SK-N-SH (cell line): ENCODE results near the gene RNGTT. TPM values are rescaled to one million over a fixed set of nuclear protein-coding genes. Genes with fewer than 3 reads are reported as not detected.

Experiments used
- CTCF ChIA-PET: fragments of 300-600, 350-600 bp; formaldehyde crosslinking; extraction: SDS; loops from one replicate; lab custom pipeline; 2021; lab: Yijun Ruan, JAX
- POLR2A ChIA-PET: fragments of 350-600 bp; sonication (Branson Sonifier 250); formaldehyde crosslinking; extraction: SDS; loops from one replicate; lab custom pipeline; 2020; ENCODE audit warnings: antibody characterized with exemption, inconsistent platforms; lab: Yijun Ruan, JAX
- DNase-seq: peaks from one replicate; pipeline ENCODE4 v3.0.0; 2012
- H2AFZ ChIP-seq: fragments of 200-600 bp; sonication (generic); 2 replicates; pipeline ENCODE4 v1.8.1; 2016; ENCODE audit warnings: antibody characterized with exemption, mild to moderate bottlenecking, low read depth
- H3F3A ChIP-seq: fragments of 200-600 bp; sonication (generic); replicated peaks from 2 replicates; pipeline ENCODE3; 2016; ENCODE audit warnings: antibody characterized with exemption, mild to moderate bottlenecking; ENCODE audit not compliant: insufficient read depth
- H3K27ac ChIP-seq, 2 experiments: fragments of 200-500 bp in 1 of 2; fragments of 200-600 bp in 1 of 2; sonication (Bioruptor generic) in 1 of 2; sonication (generic), shearing (Covaris generic) in 1 of 2; 2 replicates each; pipeline versions ENCODE4 v1.5.1 to v1.6.1; 2014 to 2016; ENCODE audit warnings: low read depth in 2 of 2, inconsistent platforms in 1 of 2, low read length in 1 of 2, mild to moderate bottlenecking in 1 of 2, mixed read lengths in 1 of 2
- H3K27me3 ChIP-seq: fragments of 200-600 bp; sonication (generic), shearing (Covaris generic); 2 replicates; pipeline ENCODE4 v1.6.1; 2016; ENCODE audit warnings: mixed run types; ENCODE audit not compliant: insufficient read depth
- H3K36me3 ChIP-seq, 2 experiments: fragments of 200-500 bp in 1 of 2; fragments of 200-600 bp in 1 of 2; sonication (Bioruptor generic) in 1 of 2; sonication (generic) in 1 of 2; replicated peaks in 1 of 2; 2 replicates each; pipeline versions ENCODE3 to v1.5.1; 2014 to 2016; ENCODE audit warnings: low read length in 1 of 2, mild to moderate bottlenecking in 1 of 2; ENCODE audit not compliant: insufficient read depth in 2 of 2, control insufficient read depth in 1 of 2
- H3K4me1 ChIP-seq, 2 experiments: fragments of 200-500 bp in 1 of 2; fragments of 200-600 bp in 1 of 2; sonication (Bioruptor generic) in 1 of 2; sonication (generic), shearing (Covaris generic) in 1 of 2; 2 replicates each; pipeline versions ENCODE4 v1.5.1 to v1.6.1; 2014 to 2016; ENCODE audit warnings: low read depth in 1 of 2, low read length in 1 of 2, mixed run types in 1 of 2; ENCODE audit not compliant: insufficient read depth in 2 of 2, control insufficient read depth in 1 of 2
- H3K4me2 ChIP-seq: fragments of 200-600 bp; sonication (generic), shearing (Covaris generic); 2 replicates; pipeline ENCODE4 v1.6.1; 2017; ENCODE audit warnings: mixed run types
- H3K4me3 ChIP-seq, 2 experiments: fragments of 200-500 bp in 1 of 2; fragments of 200-600 bp in 1 of 2; sonication (Bioruptor generic) in 1 of 2; sonication (generic), shearing (Covaris generic) in 1 of 2; 2 replicates each; pipeline versions ENCODE4 v1.5.1 to v1.8.1; 2014 to 2016; ENCODE audit warnings: low read depth in 2 of 2, inconsistent platforms in 1 of 2, low read length in 1 of 2, mild to moderate bottlenecking in 1 of 2, mixed read lengths in 1 of 2, moderate library complexity in 1 of 2
- H3K79me2 ChIP-seq: fragments of 200-600 bp; sonication (generic); 2 replicates; pipeline ENCODE4 v1.8.1; 2017; ENCODE audit warnings: mild to moderate bottlenecking; ENCODE audit not compliant: insufficient read depth
- H3K9ac ChIP-seq: fragments of 200-600 bp; sonication (generic); 2 replicates; pipeline ENCODE4 v1.6.1; 2017; ENCODE audit warnings: mixed run types
- H3K9me2 ChIP-seq: fragments of 200-600 bp; sonication (generic); 2 replicates; pipeline ENCODE4 v1.6.1; 2017; ENCODE audit warnings: mixed run types
- H3K9me3 ChIP-seq: fragments of 200-600 bp; sonication (generic); 2 replicates; pipeline ENCODE4 v1.6.1; 2017; ENCODE audit warnings: mixed run types, mild to moderate bottlenecking, moderate library complexity
- H4K20me1 ChIP-seq: fragments of 200-600 bp; sonication (generic); 2 replicates; pipeline ENCODE4 v1.6.1; 2017; ENCODE audit warnings: mild to moderate bottlenecking, mixed run types; ENCODE audit not compliant: insufficient read depth
- ELF1 ChIP-seq: IDR thresholded peaks from 2 replicates; pipeline ENCODE4 v1.4.0; 2012
- EZH2phosphoT487 ChIP-seq: fragments of 200-600 bp; sonication (generic); IDR thresholded peaks from 2 replicates; pipeline ENCODE4 v1.6.1; 2017; ENCODE audit warnings: low read depth, mixed run types, mild to moderate bottlenecking, antibody characterized with exemption, moderate library complexity, borderline replicate concordance
- JUND ChIP-seq: IDR thresholded peaks from 2 replicates; pipeline ENCODE4 v1.4.0; 2012
- MEF2A ChIP-seq: IDR thresholded peaks from 2 replicates; pipeline ENCODE4 v1.4.0; 2012; ENCODE audit warnings: low read depth, borderline replicate concordance
- NRF1 ChIP-seq: IDR thresholded peaks from 2 replicates; pipeline ENCODE4 v1.6.1; 2012; ENCODE audit warnings: low read depth, mild to moderate bottlenecking, low read length
- RCOR1 ChIP-seq: fragments of 150-350 bp; IDR thresholded peaks from 2 replicates; pipeline ENCODE4 v1.6.1; 2017; ENCODE audit warnings: antibody characterized with exemption, low read length
- RFX5 ChIP-seq: IDR thresholded peaks from 2 replicates; pipeline ENCODE4 v1.6.1; 2012; ENCODE audit warnings: mild to moderate bottlenecking, improper control_type of control experiment, low read length
- SMC3 ChIP-seq: IDR thresholded peaks from 2 replicates; pipeline ENCODE4 v1.6.1; 2012; ENCODE audit warnings: low read depth, low read length, improper control_type of control experiment
- USF2 ChIP-seq: fragments of 150-350 bp; IDR thresholded peaks from 2 replicates; pipeline ENCODE4 v1.6.1; 2017; ENCODE audit warnings: antibody characterized with exemption, low read length, low read depth, borderline replicate concordance
- WGBS: methylation state at CpG from one replicate; pipeline ENCODE4 v1.1.6; 2017; ENCODE audit warnings: low lambda C conversion rate; 5-methylcytosine and 5-hydroxymethylcytosine counted together
- polyA plus RNA-seq, 3 experiments: library from polyadenylated mRNA; depleted of rRNA; stranded (reverse); fragments of >200 nt; gene quantifications; 2 replicates each; pipeline ENCODE4 v1.2.3, GENCODE V29; 2012
- TF ChIP-seq, protein P1 (sequence below): IDR thresholded peaks from 2 replicates; pipeline ENCODE4 v1.6.1; 2012; ENCODE audit warnings: mild to moderate bottlenecking, low read depth, low read length, moderate library complexity
- TF ChIP-seq, protein P2 (sequence below): IDR thresholded peaks from 2 replicates; pipeline ENCODE4 v1.4.0; 2012; ENCODE audit warnings: low read depth, borderline replicate concordance

The RNGTT gene
- polyA plus RNA-seq, 1 of the 3 experiments (the other 2 are of a cell fraction): 3.3 TPM

DNA sequence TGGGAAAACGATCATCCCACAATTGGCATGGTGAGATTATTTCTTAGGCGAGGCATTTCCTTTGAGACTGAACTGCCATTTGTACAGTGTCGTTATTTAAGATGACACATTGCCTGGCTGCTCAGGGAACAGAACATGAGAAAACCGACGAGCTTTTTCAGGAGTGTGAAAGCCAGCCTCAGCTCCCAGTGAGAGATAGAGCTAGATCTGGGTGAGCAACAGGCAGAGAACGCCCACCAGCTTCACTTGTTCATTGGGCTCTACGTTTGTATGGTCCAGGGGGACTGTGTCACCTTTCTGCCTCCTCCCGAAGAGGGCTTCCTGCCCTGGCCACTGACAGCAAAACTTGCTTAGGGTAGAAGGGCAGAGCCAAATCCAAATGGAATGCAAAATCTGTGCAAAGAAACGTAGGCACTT is 378.1 kb downstream of the RNGTT start (continued):
- TF ChIP-seq, protein P1, sequence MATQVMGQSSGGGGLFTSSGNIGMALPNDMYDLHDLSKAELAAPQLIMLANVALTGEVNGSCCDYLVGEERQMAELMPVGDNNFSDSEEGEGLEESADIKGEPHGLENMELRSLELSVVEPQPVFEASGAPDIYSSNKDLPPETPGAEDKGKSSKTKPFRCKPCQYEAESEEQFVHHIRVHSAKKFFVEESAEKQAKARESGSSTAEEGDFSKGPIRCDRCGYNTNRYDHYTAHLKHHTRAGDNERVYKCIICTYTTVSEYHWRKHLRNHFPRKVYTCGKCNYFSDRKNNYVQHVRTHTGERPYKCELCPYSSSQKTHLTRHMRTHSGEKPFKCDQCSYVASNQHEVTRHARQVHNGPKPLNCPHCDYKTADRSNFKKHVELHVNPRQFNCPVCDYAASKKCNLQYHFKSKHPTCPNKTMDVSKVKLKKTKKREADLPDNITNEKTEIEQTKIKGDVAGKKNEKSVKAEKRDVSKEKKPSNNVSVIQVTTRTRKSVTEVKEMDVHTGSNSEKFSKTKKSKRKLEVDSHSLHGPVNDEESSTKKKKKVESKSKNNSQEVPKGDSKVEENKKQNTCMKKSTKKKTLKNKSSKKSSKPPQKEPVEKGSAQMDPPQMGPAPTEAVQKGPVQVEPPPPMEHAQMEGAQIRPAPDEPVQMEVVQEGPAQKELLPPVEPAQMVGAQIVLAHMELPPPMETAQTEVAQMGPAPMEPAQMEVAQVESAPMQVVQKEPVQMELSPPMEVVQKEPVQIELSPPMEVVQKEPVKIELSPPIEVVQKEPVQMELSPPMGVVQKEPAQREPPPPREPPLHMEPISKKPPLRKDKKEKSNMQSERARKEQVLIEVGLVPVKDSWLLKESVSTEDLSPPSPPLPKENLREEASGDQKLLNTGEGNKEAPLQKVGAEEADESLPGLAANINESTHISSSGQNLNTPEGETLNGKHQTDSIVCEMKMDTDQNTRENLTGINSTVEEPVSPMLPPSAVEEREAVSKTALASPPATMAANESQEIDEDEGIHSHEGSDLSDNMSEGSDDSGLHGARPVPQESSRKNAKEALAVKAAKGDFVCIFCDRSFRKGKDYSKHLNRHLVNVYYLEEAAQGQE: no peak
- TF ChIP-seq EZH2phosphoT487 (no peak), ELF1 (no peak), USF2 (no peak), NRF1 (no peak)
- TF ChIP-seq, protein P2, sequence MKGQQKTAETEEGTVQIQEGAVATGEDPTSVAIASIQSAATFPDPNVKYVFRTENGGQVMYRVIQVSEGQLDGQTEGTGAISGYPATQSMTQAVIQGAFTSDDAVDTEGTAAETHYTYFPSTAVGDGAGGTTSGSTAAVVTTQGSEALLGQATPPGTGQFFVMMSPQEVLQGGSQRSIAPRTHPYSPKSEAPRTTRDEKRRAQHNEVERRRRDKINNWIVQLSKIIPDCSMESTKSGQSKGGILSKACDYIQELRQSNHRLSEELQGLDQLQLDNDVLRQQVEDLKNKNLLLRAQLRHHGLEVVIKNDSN: no peak

- no peak overlapping the region for H2AFZ ChIP-seq
- ChIA-PET POLR2A (no interaction called here), CTCF (interaction anchor here (1.1 kb wide), 1 partner anchor 34 kb away, joined by 3 read pairs; no protein-coding TSS in a partner anchor)
- no peak overlapping the region for H3K4me3 ChIP-seq
- no peaks in the 10 kb centered on the region for H4K20me1 ChIP-seq
- H3K27ac ChIP-seq: no peak overlapping the region
- H3K79me2 ChIP-seq: no peaks in the 10 kb centered on the region
- DNase-seq: no peak
- no peaks in the 10 kb centered on the region for H3K9me3 ChIP-seq
- H3F3A ChIP-seq: no peaks in the 10 kb centered on the region
- H3K4me1 ChIP-seq: no peaks in the 10 kb centered on the region
- WGBS: 44% methylated on average over 9 of the region's 10 CpGs
- TF ChIP-seq SMC3: no peak
- no peak for TF ChIP-seq RCOR1
- TF ChIP-seq RFX5: no peak
- no peak for TF ChIP-seq JUND
- no peak for TF ChIP-seq NRF1
- no peak for TF ChIP-seq MEF2A
- no peaks in the 10 kb centered on the region for H3K36me3 ChIP-seq
- no peak overlapping the region for H3K4me2 ChIP-seq
- 0 out of 2 replicates have a peak, but pooled peaks cover 6% of the 10 kb centered on the region for H3K27me3 ChIP-seq
- H3K9me2 ChIP-seq: no peaks in the 10 kb centered on the region
- H3K9ac ChIP-seq: no peak overlapping the region
These were observed 378.7 kb downstream of the RNGTT start for GRCh38 chr6:88584581-88585275.
